Measurements from ENCODE around the gene UQCRQ. TPM values are rescaled to one million over a fixed set of nuclear protein-coding genes. Genes with fewer than 3 reads are reported as not detected.
A peak's percentile ranks its signal among the peaks of the same experiment; 100 is the strongest.

Gene UQCRQ
- 625 TPM for total RNA-seq

DNA sequence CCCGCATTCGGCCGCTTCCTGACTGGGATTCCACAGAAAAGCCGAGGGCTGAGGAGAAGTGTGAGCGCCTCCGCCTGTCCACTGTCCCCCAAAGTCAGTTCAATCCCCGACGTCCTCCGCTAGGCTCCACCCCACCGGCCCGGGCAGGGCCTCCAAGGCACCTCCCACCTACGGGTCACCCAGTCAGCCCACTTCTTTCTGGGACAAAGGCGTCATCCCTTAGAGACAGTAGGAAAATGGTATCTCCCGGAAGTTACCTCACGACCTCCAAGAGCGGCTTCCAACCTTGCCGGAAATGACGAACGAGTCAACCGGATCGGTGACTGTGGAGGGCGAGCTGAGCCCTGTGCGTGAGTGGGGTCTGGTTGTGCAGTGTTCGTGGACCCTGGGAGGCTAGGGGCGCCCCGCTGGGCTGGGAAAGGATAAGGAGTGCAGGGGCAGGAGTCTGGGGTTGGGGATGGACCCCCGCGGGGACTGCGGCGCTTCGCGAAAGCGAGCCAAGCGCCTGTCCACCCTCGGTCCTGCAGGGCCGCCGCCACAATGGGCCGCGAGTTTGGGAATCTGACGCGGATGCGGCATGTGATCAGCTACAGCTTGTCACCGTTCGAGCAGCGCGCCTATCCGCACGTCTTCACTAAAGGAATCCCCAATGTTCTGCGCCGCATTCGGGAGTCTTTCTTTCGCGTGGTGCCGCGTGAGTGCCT lies at the start of gene UQCRQ, which contains the start of gene GDF9:
Gene UQCRQ (plus strand): TSS at position 301 of the 704 bp plus-strand sequence. CDS start 240 bp downstream, at position 541.
Gene GDF9 (minus strand): TSS at position 128 of the 704 bp plus-strand sequence. CDS start 1,936 bp downstream, outside the sequence.
- DNase-seq (ENCODE audit: low spot score), result peak; percentile 98

DNA sequence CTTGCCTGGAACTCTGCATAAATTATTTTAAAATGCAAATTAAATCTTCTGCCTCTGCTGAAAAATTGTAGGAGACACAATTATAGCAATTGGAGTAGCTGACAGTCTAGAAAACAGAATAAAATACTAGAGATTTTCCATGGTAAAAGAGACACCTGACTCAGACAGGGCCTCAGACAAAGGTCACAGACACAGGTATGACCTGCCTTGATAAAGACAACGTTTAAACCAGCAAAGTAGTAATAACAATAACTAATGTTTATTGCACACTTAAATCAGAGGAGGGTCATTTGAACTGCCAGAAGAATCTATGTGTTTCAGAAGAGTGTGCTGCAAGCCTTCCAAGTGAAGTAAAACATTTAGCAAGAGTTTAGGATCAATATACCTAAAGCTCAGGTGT lies 49.4 kb upstream of the UQCRQ start:
- DNase-seq (ENCODE audit: low spot score), result no peak

DNA sequence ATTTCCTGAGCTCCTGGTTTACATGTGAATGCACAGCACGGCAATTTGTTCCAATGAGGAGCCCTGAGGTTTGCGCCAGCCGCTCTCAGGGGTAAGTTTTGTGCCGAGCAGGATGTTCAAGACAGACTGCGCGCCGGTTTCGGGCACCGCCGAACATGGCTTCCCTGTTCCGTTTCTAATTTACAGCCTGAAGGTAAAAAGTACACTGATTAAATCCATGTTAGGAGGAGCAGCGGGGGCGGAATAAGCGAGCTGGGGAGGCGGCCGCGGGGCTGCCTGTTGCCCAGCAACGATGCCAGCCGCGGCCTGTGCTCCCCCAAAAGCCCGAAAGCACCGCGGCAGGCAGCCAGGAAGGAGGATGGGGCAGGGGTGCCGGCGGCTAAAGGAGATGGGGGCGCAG lies 47.0 kb upstream of the UQCRQ start:
- DNase-seq (ENCODE audit: low spot score), result no peak

DNA sequence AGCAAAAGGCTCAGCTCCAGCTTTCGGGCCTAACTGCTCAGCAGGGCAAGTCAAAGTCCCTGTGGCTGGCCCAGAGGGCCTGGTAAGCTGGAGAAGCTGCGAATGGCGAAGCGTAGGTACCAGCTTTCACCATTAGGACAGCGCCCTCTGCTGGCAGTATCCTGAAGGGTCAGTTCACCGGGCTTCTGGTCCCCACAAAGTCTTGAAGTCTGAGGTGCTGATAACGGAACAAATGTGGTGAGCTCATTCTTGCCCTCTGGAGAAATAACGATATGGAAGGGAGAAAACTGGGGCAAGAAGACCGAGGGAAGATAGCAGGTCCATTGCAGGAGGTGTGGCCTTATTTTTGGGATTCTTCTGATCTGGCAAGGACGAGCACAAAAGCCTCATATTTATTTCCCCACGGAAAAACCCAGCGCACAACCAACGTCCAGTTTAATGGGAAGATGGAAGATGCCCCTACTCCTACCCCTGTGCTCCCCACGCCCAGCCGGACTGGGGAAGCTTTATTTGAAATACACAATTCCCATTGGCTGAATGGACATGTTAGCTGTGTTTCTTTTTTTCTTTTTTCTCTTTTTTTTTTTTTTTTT lies 46.2 kb upstream of the UQCRQ start:
- DNase-seq (ENCODE audit: low spot score), result peak; percentile 94

DNA sequence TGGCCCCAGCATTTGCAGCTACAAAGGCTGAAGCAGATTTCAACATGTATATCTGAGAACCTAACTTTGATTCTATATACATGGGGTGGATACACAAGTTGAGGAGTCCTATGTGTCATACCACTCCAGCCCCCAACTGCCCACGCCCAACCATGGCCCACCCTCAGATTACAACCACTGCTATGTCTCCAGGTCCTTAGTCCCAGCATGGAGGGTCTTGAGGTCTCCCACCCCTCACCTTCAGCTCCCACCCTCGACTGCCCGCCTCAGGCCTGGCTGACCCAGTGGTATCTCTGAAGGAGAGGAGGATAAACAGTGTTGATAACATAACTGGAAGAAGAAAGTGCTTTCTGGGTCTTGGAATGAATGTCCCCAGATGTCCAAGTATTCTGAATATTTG lies 45.1 kb upstream of the UQCRQ start:
- no peak for DNase-seq (ENCODE audit: low spot score)

DNA sequence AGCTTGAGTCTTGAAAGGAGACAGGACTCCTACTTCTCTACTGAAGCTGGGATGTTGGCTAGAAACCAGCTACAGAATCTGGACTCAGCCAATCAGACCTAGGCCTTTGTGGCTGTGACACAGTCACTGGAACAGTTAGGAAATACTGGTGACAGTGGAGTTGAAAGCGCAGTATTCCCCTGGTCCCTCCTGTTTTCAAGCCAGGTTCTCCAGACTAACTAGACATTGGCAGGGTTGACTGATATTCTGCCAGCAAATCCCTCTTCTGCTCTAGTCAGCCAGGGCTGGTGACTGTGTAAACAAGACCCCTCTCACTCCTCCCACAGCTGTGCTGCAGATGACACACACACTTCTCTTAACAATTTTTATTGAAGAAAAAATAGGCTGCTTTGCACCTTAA lies 44.7 kb upstream of the UQCRQ start:
- no peak for DNase-seq (ENCODE audit: low spot score)

DNA sequence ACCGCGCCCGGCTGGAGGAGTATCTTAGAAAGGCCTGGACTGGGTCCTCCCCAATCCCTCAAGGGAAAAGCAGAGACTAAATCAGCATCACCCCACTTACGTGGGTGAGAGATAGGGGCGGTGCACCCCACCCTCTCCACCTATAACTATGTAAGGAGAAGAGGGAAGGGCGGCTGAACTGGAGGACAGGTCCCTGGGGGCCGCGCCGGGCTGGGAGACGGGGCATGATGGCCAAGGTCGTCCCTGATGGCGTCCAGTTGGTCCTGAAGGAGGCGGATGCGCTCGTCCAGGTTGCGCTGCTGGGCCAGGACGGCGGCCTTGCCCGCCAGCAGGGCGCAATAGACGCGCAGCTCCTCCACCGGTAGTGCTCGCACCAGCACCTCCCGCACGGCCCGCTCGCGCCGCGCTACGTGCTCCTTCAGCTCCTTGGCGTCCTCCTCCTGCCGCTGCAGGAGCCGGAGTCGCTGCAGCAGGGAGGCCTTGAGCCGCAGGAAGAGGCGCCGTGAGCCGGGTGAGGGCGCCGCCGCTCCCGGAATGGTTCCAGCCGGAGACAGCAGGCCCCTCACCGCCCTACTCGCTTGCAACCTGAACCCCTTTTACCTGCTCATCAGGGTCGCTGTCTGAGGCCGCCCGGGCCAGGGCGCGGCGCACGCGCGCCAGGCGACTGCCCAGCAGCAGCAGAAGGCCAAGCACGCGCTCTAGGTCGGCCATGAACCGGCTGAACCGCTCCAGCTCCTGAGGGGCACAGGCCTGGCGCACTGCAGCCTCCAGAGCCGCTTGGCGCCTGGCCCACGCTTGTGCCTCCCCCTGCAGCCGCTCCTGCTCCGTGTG lies 43.6 kb upstream of the UQCRQ start:
- no peak for DNase-seq (ENCODE audit: low spot score)

DNA sequence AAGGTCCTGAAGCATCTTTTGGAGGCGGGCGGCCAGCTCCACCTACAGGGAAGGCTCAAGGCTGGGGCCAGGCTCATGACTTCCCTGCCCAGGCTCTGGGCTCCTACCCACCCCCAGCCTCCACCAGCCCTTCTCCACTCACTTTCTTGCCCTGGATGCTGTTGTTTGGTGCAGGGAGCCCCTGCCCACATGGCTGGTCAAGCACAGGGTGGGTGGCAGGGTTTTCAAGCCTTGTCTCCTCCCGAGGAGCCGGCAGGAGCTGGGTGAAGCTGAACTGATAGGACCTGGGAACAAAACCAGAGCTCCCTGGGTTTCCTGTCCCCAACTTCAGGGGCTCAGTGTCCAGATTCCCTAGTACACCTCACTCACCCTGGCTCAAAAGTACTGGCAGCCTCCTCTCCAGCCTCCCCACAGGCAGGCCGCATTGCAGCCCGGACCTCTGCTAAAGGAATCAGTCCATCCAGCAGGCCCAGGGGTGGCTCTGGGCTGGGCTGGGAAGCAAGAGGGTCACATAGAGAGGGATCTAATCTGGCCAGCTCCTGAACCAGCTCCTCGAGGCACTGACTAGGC lies 42.9 kb upstream of the UQCRQ start:
- DNase-seq (ENCODE audit: low spot score), result no peak

DNA sequence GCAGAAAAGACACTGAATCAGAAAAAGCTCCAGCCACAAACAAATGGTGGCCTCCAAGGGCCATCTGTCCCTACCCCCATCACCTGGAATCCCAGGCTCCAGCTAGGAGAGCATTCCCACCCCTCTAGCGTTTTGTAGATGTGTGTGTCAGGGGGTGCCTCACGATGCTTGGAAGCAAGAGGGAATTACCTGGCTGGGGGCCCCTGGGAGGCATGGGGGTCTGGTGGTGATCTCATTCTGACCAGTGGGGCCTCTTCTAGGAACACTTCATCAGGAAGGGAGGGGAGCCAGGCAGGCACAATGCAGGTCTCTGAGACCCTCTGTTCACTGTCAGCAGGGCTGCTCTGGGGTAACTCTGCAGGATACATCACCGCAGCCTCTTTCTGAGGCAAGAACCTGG lies 42.0 kb upstream of the UQCRQ start:
- no peak for DNase-seq (ENCODE audit: low spot score)

DNA sequence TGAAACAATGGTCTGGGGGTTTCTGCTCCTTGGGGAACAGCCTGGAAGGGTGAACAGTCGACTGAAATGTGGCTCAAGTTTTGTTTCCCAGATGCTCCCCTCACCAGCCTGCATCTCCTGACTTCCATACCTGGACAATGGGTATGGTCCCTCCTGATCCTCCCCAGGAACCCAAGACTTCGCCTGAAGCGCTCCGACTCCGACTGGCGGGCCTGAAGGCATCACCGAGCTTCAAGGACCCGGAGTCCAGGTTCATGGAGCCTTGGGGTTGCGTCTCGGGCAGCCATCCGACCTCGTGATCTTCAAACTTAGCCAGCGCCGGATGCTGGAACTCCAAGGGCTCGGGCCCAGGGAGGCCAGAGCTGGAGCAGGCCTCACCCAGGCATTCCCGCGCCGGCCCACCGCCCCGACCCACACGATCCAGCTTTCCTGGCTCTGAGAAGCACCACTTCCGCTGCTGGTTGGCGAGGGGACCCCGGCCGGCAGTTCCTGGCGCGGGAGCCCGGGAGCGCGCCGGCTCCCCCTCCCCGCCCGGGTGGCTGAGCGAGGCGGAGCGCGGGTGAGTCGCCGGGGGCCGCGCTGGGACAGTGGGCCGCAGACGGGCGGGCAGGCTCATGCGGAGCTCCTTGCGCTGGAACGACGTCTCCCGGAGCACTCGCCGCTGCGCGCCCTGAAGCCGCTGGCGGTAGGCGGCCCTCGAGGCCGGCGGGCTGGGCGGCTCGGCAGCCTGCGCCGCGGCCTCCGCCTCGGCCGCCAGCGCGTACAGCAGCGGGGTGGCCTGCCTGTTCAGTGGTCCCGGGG lies 41.2 kb upstream of the UQCRQ start:
- DNase-seq (ENCODE audit: low spot score), result no peak

DNA sequence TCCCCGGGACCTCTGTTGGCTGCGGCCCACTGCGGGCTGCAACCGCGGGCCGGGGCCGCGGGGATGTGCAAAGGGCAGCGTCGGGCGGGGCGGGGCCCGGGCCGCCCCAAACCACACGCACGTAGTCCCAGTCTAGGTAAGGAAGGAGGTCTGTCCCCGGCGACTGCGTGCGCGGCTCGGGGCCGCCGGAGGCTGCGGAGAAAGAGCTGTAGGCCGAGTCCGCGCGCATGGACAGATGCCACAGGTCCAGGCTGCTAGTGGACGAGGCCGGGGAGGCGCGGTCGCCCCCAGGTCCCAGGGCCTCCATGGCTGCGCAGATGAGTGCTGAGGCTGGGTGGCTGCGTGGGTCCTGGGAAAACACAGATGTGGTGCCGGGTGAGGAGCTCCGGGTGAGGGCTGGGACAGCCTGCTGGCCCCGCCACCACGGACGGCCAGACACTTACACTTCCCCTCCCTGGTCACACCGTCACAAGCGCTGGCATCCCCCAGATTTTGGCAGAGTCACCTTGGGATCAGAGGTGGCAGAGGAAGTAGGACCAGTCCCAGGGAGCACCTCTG lies 40.5 kb upstream of the UQCRQ start:
- no peak for DNase-seq (ENCODE audit: low spot score)

DNA sequence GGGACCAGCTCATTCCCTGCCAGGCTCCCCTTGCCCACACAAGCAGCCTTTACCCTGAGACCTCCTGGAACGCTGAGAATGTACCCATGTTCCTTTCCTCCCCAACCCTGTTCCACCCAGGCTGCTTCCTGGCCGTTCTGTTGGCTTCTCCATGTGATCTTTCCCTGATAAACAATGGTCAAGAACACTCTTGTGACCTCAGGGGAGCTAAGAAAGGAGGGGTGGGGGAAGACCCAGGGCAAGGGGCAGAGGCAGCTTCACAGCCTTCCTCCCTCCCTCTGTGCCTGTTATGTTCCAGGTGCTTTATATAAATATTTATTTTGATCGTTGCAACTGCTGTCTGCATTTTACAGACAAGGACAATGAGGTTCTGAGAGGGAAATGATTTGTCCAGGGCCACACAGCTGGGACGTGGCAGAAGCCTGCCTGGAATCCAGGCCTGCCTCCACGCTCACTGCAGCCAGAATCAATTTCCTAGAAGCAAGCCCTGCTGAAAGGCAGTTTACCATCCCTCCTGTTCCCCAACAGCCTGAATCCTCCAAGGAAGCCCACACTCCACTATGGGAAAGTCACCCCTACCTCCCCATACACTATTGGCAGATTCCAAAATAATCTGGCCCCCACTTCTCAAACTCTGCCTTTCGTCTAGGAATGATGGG lies 39.9 kb upstream of the UQCRQ start:
- DNase-seq (ENCODE audit: low spot score), result peak; percentile 27

DNA sequence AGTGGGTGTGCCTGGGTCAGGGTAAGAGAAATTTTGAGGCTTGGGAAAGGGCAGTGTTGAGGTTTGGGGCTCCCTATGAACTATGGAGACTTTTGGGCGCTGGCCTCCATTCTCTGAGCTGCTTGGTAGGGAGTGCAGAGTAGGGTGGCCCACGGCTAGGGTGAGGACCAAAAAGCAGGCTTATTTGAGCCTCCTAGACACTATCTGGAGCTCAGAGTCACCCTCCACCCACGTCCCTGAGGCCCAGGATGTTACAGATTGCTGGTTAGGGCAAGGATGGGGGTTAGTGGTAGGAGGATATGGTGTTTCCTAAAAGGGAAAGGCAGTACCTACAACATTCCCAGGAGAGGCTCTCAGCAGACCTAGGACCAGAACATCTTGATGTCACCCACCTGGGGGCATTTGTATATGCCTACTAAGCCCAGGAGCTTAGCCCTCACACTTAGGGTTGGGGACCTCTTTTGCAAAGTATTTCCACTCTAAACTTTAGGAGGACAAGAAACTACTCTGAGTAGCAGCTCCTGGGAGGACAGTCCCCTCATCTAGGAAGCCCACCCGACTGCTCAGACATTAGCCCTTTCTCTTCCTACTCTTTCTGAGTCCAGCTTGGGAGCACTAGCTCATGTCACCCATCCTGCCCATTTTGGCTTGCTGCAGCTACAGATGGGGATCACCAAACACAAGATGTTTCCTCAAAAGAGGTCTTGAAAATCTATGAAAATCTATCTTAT lies 38.3 kb upstream of the UQCRQ start:
- DNase-seq (ENCODE audit: low spot score), result no peak

DNA sequence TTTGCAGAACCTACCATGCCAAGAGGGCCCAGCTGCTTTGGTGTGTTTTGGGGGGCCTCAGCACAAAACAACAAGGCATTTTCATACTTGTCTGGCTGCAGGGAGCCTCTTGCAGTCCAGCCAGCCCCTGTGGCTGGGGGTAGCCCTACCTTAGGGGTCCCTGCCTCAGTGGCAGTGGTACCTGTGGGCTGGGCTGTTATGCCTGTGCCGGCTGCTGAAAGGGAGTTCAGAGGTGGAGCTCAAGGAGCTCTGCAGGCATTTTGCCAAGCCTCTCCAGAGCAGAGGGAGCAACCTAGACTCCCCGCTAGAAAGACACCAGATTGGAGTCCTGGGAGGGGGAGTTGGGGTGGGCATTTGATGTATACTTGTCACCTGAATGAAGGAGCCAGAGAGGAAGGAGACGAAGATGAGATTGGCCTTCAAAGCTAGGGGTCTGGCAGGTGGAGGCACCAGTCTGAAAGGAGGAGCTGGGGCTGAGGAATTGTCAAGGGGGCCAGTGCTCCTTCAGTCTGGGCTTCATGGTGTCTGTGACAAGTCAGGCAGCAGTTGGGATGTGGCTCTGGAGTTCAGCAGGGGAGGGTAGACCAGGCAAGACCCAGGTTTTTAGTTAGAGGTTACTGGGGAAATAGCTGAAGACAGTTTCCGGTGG lies 37.5 kb upstream of the UQCRQ start:
- no peak for DNase-seq (ENCODE audit: low spot score)

DNA sequence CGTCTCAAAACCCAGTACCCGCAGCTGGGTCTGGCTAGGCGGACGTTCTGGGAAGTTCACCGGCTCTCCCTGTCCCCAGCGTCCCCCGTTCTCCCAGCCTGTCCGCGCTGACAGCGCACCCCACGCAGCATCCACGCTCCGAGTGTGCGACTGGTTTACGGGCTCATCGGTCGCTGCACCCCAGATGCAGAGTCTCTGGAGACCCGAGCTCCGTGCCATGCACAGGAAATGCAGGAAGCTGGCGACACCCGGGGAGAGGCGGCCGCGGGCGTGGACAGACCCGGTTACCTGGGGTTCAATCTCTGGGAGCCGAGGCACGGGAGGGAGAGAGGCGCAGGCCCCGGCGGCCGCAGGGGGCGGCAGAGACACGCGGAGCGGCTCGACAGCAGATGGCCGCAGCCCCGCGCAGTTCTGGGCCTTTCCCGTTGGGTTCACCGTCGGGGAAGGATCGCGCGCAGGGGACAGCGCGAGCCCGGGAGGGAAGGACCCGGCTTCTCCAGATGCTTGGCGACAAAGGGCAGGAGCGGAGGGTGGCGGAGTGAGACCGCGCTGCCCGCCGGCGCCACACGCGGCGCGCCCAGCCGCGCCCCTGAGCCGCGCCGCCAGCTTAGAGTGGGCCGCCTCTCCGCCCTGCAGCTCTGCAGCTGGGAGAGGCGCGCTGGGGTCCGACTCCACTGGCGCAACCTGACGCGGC lies 36.6 kb upstream of the UQCRQ start:
- peak; percentile 78 for DNase-seq (ENCODE audit: low spot score)

DNA sequence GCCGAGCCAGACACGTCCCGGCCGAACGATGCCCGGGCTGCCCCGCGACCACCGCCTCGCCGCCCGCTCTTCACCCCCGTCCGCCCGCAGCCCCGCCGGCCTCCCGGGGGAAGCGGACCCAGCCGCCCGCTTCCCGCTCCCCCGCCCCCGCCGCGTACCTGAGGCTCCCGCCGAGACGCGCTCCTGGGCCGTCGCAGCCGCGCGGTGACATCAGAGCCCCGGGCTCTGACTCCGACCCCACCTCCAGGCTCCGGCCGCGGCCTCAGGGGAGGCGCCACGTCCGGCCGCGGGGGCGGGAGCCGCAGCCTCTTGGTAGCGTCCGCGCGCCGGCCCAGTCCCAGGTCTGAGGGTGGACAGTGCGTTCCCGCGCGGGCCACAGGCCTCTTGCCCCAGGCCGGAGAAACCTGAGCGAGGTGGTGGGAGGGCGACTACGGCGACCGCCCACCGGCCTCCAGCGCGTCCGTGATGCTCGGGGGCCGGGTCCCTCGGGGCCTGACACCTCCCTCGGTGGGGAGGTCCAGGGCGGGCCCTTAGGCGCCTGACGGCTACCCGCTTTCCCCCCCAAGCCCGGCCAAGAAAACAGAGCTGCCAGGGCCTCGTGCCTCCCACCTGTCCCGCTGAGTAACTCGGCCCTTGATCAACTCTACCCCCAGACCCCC lies 35.9 kb upstream of the UQCRQ start, which contains the start of gene SHROOM1:
Gene SHROOM1 (minus strand): TSS at position 212 of the 659 bp plus-strand sequence. CDS start 4,507 bp downstream, outside the sequence.
- DNase-seq (ENCODE audit: low spot score), result peak; percentile 40

DNA sequence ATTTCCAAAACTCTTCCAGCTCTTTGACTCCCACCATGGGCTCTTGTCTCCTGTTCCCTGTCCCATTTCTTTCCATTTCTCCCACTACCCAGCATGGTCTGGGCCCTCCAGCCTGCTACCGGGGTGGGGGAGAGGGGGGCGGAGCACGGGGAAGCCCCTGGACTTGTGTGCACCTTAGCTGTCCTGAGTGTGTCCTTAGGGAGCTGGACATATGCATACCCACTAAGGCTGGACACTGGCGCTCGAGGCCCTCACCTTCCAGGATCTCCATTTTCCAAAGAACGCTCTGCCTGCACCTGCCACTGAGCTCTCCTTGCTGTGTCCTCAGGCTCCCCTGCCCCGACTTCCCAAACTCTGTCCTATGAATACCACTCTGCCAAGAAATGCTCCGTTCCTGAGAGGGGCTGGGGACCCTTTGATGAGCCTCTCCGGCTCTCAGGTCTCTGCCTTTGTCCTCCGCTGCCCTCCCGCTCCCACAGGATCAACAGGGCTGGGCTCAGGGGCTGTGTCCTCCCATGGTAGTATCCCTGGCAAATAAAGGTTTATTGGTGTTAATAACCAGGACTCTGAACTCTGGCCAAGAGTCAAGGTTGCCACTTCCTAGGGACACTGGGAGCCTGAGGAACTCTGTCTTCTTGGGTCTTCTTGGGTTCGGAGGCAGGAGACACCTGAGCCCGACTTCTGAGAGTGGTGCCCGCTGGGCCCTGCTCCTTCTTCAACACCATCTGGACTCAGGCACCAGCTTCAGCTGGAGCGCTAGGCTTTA lies 35.2 kb upstream of the UQCRQ start:
- DNase-seq (ENCODE audit: low spot score), result no peak

All from mucosa of gallbladder (tissue), 1 donor.